Kidney (tissue), 14 donors: Measurements from ENCODE around the gene UBE2L3. TPM values are rescaled to one million over a fixed set of nuclear protein-coding genes. Genes with fewer than 3 reads are reported as not detected.

ENCODE experiments used
- DNase-seq, 5 donors: peaks; one replicate each; pipeline ENCODE4 v3.0.0-alpha.2; 2013 to 2020
- FAIRE-seq: peaks from 2 replicates; lab custom pipeline; 2012; peaks lifted over from hg19 to GRCh38; lab: Jason Lieb, UNC
- H3K27ac ChIP-seq, 2 donors: one replicate each; pipeline ENCODE4 v1.7.0; 2013; ENCODE audit warnings: low read depth in 2 of 2, low read length in 2 of 2, inconsistent platforms in 1 of 2
- H3K27me3 ChIP-seq: one replicate; pipeline ENCODE4 v1.7.1; 2013; ENCODE audit warnings: low read length, inconsistent platforms; ENCODE audit not compliant: control insufficient read depth, insufficient read depth
- H3K36me3 ChIP-seq, 3 donors: one replicate each; pipeline versions ENCODE4 v1.7.0 to v1.7.1; 2013; ENCODE audit warnings: low read length in 3 of 3, control low read depth in 1 of 3, inconsistent platforms in 1 of 3; ENCODE audit not compliant: insufficient read depth in 3 of 3, control insufficient read depth in 2 of 3
- H3K4me1 ChIP-seq, 3 donors: one replicate each; pipeline versions ENCODE4 v1.7.0 to v1.7.1; 2013; ENCODE audit warnings: low read length in 3 of 3, inconsistent platforms in 1 of 3, low read depth in 1 of 3; ENCODE audit not compliant: control insufficient read depth in 2 of 3, insufficient read depth in 2 of 3
- H3K4me3 ChIP-seq, 3 donors: one replicate each; pipeline versions ENCODE4 v1.7.0 to v1.8.1; 2013; ENCODE audit warnings: low read length in 3 of 3, control low read depth in 1 of 3, inconsistent platforms in 1 of 3
- H3K9ac ChIP-seq, 3 donors: one replicate each; pipeline versions ENCODE4 v1.7.0 to v1.7.1; 2013; ENCODE audit warnings: low read length in 3 of 3, control low read depth in 1 of 3, inconsistent platforms in 1 of 3
- H3K9me3 ChIP-seq, 3 donors: one replicate each; pipeline versions ENCODE4 v1.7.0 to v1.7.1; 2013; ENCODE audit warnings: low read length in 3 of 3, control low read depth in 1 of 3, inconsistent platforms in 1 of 3; ENCODE audit not compliant: control insufficient read depth in 2 of 3, insufficient read depth in 1 of 3
- intact Hi-C: fragments of 100-400 bp; cut with DNase I; formaldehyde crosslinking; loops from one replicate; pipeline ENCODE4 v1.11.1; 2022
- polyA plus RNA-seq: library from polyadenylated mRNA; stranded (reverse); fragments of 350-450 nt; fragmentation: Illumina TruSeq; extraction: RNeasy Lipid Tissue Mini Kit (QIAGEN cat#74804); gene quantifications from one replicate; pipeline ENCODE4 v1.2.3, GENCODE V29; 2014; ENCODE audit warnings: low read depth, low replicate concordance; ENCODE audit not compliant: insufficient read depth
- total RNA-seq: library from RNA; stranded (reverse); fragmentation: NEBNext Ultra II Directional; extraction: Animal tissue kit (Norgen Biotek cat#: 25700); gene quantifications from one replicate; pipeline ENCODE4 v1.2.1, GENCODE V29; 2021
- TF ChIP-seq, protein P1 (sequence below): IDR thresholded peaks from 3 replicates; pipeline ENCODE4 v1.5.1; 2012; ENCODE audit warnings: mild to moderate bottlenecking, moderate library complexity, borderline replicate concordance; ENCODE audit not compliant: insufficient read depth; ENCODE audit errors: extremely low read depth
- donor health status: control.
- donor health status: control.
- donor health status: control.
- donor health status: control.
- donor health status: control.
- donor health status: DM: yes; HTN: yes; CAD: no.
- donor health status: Normal renal cell carcinoma (clear cell type).

The UBE2L3 gene
- total and polyA plus RNA-seq, 2 donors from 2014 or later = 45.8 to 70.0 TPM

DNA sequence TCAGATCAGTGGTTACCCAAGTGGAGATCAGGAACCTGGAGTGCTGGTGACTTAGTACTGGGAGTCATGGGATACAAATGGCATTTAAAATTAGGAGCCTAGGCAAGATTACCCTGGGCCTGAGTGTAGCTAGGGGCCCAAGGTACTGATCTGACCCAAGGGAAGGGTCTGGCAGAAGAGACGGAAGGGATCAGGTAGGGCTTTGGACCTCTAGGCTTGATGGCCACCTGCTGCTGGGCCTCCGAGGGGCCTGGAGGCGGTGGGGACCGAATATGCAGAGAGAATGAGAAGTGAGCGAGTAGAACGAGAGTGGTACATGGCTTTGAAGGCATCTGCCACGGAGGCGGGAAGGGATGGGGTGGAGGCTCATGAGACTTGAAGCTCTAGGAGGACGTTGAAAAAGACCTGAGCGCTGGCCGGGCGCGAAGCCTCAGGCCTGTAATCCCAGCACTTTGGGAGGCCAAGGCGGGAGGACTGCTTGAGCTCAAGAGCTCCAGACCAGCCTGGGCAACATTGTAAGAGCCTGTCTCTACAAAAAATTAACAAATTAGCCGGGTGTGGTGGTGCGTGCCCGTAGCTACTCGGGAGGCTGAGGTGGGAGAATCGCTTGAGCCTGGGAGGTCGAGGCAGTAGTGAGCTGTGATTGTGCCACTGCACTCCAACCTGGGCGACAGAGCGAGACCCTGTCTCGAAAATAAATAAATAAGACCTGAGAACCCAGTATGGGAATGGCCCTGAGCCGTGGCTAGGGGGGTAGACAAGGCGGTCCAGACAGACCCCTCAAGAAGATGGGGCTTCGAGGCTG, 97.7 kb downstream of the UBE2L3 start:
- FAIRE-seq = no peak

DNA sequence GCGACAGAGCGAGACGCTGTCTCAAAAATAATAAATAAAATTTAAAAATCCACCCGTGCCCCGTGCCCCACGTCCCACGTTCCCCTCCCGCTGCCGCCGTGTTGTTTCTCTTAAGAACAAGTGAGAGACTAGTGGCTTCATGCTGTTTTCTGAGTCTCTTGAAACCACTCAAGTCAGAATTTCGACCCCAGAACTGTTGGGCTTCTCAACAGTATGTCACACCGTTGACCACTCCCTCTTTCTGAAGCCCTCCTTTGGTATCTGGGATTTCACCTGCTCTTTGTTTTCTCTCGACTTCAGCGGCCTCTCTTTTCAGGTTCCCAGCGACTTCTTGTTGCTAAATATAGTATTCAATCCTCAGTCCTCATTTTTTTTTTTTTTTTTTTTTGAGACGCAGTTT, 99.3 kb downstream of the UBE2L3 start:
- H3K36me3 ChIP-seq = peaks cover 0 to 10% (median 7%) of the 10 kb centered on the region in 3 donors
- TF ChIP-seq, protein P1, sequence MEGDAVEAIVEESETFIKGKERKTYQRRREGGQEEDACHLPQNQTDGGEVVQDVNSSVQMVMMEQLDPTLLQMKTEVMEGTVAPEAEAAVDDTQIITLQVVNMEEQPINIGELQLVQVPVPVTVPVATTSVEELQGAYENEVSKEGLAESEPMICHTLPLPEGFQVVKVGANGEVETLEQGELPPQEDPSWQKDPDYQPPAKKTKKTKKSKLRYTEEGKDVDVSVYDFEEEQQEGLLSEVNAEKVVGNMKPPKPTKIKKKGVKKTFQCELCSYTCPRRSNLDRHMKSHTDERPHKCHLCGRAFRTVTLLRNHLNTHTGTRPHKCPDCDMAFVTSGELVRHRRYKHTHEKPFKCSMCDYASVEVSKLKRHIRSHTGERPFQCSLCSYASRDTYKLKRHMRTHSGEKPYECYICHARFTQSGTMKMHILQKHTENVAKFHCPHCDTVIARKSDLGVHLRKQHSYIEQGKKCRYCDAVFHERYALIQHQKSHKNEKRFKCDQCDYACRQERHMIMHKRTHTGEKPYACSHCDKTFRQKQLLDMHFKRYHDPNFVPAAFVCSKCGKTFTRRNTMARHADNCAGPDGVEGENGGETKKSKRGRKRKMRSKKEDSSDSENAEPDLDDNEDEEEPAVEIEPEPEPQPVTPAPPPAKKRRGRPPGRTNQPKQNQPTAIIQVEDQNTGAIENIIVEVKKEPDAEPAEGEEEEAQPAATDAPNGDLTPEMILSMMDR = no peak
- H3K27ac ChIP-seq = no peak overlapping the region
- intact Hi-C loops = no loop called here
- DNase-seq = no peak
- peak overlapping the region in 2 of 3 donors; percentile 69 to 77 for H3K4me3 ChIP-seq
- H3K4me1 ChIP-seq = peaks cover 0 to 2% (median 0%) of the 10 kb centered on the region in 3 donors
- FAIRE-seq = no peak
- no peaks in the 10 kb centered on the region for H3K9me3 ChIP-seq
- H3K27me3 ChIP-seq = no peaks in the 10 kb centered on the region
- H3K9ac ChIP-seq = no peak overlapping the region

More for the DNA sequence above, 97.7 kb downstream of the UBE2L3 start:
- TF ChIP-seq, protein P1 = no peak
- DNase-seq = no peak
- H3K36me3 ChIP-seq = no peaks in the 10 kb centered on the region
- no peaks in the 10 kb centered on the region for H3K27me3 ChIP-seq
- H3K9me3 ChIP-seq = no peaks in the 10 kb centered on the region
- peaks cover 0 to 2% (median 0%) of the 10 kb centered on the region in 3 donors for H3K4me1 ChIP-seq
- H3K27ac ChIP-seq = peak overlapping the region; percentile 69 to 97
- H3K9ac ChIP-seq = peak overlapping the region in 1 of 3 donors; percentile 43
- intact Hi-C loops = no loop called here
- peak overlapping the region; percentile 69 to 93 (median 77) for H3K4me3 ChIP-seq

DNA sequence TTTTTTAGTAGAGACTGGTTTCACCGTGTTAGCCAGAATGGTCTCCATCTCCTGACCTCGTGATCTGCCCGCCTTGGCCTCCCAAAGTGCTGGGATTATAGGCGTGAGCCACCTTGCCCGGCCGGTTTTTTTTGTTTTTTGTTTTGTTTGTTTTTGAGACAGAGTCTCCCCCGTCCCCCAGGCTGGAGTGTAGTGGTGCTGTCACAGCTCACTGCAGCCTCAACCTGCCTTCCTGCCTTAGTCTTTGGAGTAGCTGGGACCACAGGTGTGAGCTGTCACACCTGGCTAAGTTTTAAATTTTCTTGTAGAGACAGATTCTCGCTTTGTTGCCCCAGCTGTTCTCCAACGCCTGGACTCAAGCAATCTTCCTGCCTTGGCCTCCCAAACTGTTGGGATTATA, 101.5 kb downstream of the UBE2L3 start:
- intact Hi-C loops = no loop called here
- Histone ChIP-seq H3K36me3 (peaks cover 5 to 26% (median 21%) of the 10 kb centered on the region in 3 donors), H3K27ac (no peak overlapping the region), H3K27me3 (no peaks in the 10 kb centered on the region), H3K9ac (no peak overlapping the region), H3K9me3 (no peaks in the 10 kb centered on the region), H3K4me1 (peaks cover 0 to 2% (median 0%) of the 10 kb centered on the region in 3 donors), H3K4me3 (no peak overlapping the region)
- TF ChIP-seq, protein P1 = no peak
- DNase-seq = peak in 2 of 5 donors; percentile 39 to 61
- no peak for FAIRE-seq
